SK-N-SH (cell line): ENCODE data around the gene KCNJ16. TPM values are rescaled to one million over a fixed set of nuclear protein-coding genes. Genes with fewer than 3 reads are reported as not detected.

Experiments
- CTCF ChIA-PET: fragments of 300-600, 350-600 bp; formaldehyde crosslinking; extraction: SDS; loops from one replicate; lab custom pipeline; 2021; lab: Yijun Ruan, JAX
- POLR2A ChIA-PET: fragments of 350-600 bp; sonication (Branson Sonifier 250); formaldehyde crosslinking; extraction: SDS; loops from one replicate; lab custom pipeline; 2020; ENCODE audit warnings: antibody characterized with exemption, inconsistent platforms; lab: Yijun Ruan, JAX
- DNase-seq: peaks from one replicate; pipeline ENCODE4 v3.0.0; 2012
- H2AFZ ChIP-seq: fragments of 200-600 bp; sonication (generic); 2 replicates; pipeline ENCODE4 v1.8.1; 2016; ENCODE audit warnings: antibody characterized with exemption, mild to moderate bottlenecking, low read depth
- H3F3A ChIP-seq: fragments of 200-600 bp; sonication (generic); replicated peaks from 2 replicates; pipeline ENCODE3; 2016; ENCODE audit warnings: antibody characterized with exemption, mild to moderate bottlenecking; ENCODE audit not compliant: insufficient read depth
- H3K27ac ChIP-seq, 2 experiments: fragments of 200-500 bp in 1 of 2; fragments of 200-600 bp in 1 of 2; sonication (Bioruptor generic) in 1 of 2; sonication (generic), shearing (Covaris generic) in 1 of 2; 2 replicates each; pipeline versions ENCODE4 v1.5.1 to v1.6.1; 2014 to 2016; ENCODE audit warnings: low read depth in 2 of 2, inconsistent platforms in 1 of 2, low read length in 1 of 2, mild to moderate bottlenecking in 1 of 2, mixed read lengths in 1 of 2
- H3K27me3 ChIP-seq: fragments of 200-600 bp; sonication (generic), shearing (Covaris generic); 2 replicates; pipeline ENCODE4 v1.6.1; 2016; ENCODE audit warnings: mixed run types; ENCODE audit not compliant: insufficient read depth
- H3K36me3 ChIP-seq, 2 experiments: fragments of 200-500 bp in 1 of 2; fragments of 200-600 bp in 1 of 2; sonication (Bioruptor generic) in 1 of 2; sonication (generic) in 1 of 2; replicated peaks in 1 of 2; 2 replicates each; pipeline versions ENCODE3 to v1.5.1; 2014 to 2016; ENCODE audit warnings: low read length in 1 of 2, mild to moderate bottlenecking in 1 of 2; ENCODE audit not compliant: insufficient read depth in 2 of 2, control insufficient read depth in 1 of 2
- H3K4me1 ChIP-seq, 2 experiments: fragments of 200-500 bp in 1 of 2; fragments of 200-600 bp in 1 of 2; sonication (Bioruptor generic) in 1 of 2; sonication (generic), shearing (Covaris generic) in 1 of 2; 2 replicates each; pipeline versions ENCODE4 v1.5.1 to v1.6.1; 2014 to 2016; ENCODE audit warnings: low read depth in 1 of 2, low read length in 1 of 2, mixed run types in 1 of 2; ENCODE audit not compliant: insufficient read depth in 2 of 2, control insufficient read depth in 1 of 2
- H3K4me2 ChIP-seq: fragments of 200-600 bp; sonication (generic), shearing (Covaris generic); 2 replicates; pipeline ENCODE4 v1.6.1; 2017; ENCODE audit warnings: mixed run types
- H3K4me3 ChIP-seq, 2 experiments: fragments of 200-500 bp in 1 of 2; fragments of 200-600 bp in 1 of 2; sonication (Bioruptor generic) in 1 of 2; sonication (generic), shearing (Covaris generic) in 1 of 2; 2 replicates each; pipeline versions ENCODE4 v1.5.1 to v1.8.1; 2014 to 2016; ENCODE audit warnings: low read depth in 2 of 2, inconsistent platforms in 1 of 2, low read length in 1 of 2, mild to moderate bottlenecking in 1 of 2, mixed read lengths in 1 of 2, moderate library complexity in 1 of 2
- H3K79me2 ChIP-seq: fragments of 200-600 bp; sonication (generic); 2 replicates; pipeline ENCODE4 v1.8.1; 2017; ENCODE audit warnings: mild to moderate bottlenecking; ENCODE audit not compliant: insufficient read depth
- H3K9ac ChIP-seq: fragments of 200-600 bp; sonication (generic); 2 replicates; pipeline ENCODE4 v1.6.1; 2017; ENCODE audit warnings: mixed run types
- H3K9me2 ChIP-seq: fragments of 200-600 bp; sonication (generic); 2 replicates; pipeline ENCODE4 v1.6.1; 2017; ENCODE audit warnings: mixed run types
- H3K9me3 ChIP-seq: fragments of 200-600 bp; sonication (generic); 2 replicates; pipeline ENCODE4 v1.6.1; 2017; ENCODE audit warnings: mixed run types, mild to moderate bottlenecking, moderate library complexity
- H4K20me1 ChIP-seq: fragments of 200-600 bp; sonication (generic); 2 replicates; pipeline ENCODE4 v1.6.1; 2017; ENCODE audit warnings: mild to moderate bottlenecking, mixed run types; ENCODE audit not compliant: insufficient read depth
- CHD2 ChIP-seq: fragments of 150-350 bp; IDR thresholded peaks from 2 replicates; pipeline ENCODE4 v1.6.1; 2018; ENCODE audit warnings: low read length; ENCODE audit not compliant: partially characterized antibody
- EP300 ChIP-seq, 2 experiments: IDR thresholded peaks; 2 replicates each; pipeline versions ENCODE4 v1.4.0 to v1.6.1; 2012; ENCODE audit warnings: borderline replicate concordance in 1 of 2, low read depth in 1 of 2, low read length in 1 of 2
- EZH2phosphoT487 ChIP-seq: fragments of 200-600 bp; sonication (generic); IDR thresholded peaks from 2 replicates; pipeline ENCODE4 v1.6.1; 2017; ENCODE audit warnings: low read depth, mixed run types, mild to moderate bottlenecking, antibody characterized with exemption, moderate library complexity, borderline replicate concordance
- FOXJ3 ChIP-seq: sonication (generic); formaldehyde crosslinking; IDR thresholded peaks from 2 replicates; pipeline ENCODE4 v1.5.1; 2020; ENCODE audit warnings: mild to moderate bottlenecking, missing genetic modification reagents
- GATA2 ChIP-seq: sonication (generic); formaldehyde crosslinking; IDR thresholded peaks from 2 replicates; pipeline ENCODE4 v1.5.0; 2020; ENCODE audit warnings: mild to moderate bottlenecking, missing genetic modification reagents
- MAX ChIP-seq: IDR thresholded peaks from 2 replicates; pipeline ENCODE4 v1.4.0; 2012; ENCODE audit warnings: low read depth
- MEF2A ChIP-seq: IDR thresholded peaks from 2 replicates; pipeline ENCODE4 v1.4.0; 2012; ENCODE audit warnings: low read depth, borderline replicate concordance
- MXI1 ChIP-seq: IDR thresholded peaks from 2 replicates; pipeline ENCODE4 v1.6.1; 2012; ENCODE audit warnings: mild to moderate bottlenecking, low read depth, low read length, improper control_type of control experiment
- NFIC ChIP-seq: IDR thresholded peaks from 2 replicates; pipeline ENCODE4 v1.4.0; 2012; ENCODE audit warnings: borderline replicate concordance
- PBX3 ChIP-seq: IDR thresholded peaks from 2 replicates; pipeline ENCODE4; 2012
- RCOR1 ChIP-seq: fragments of 150-350 bp; IDR thresholded peaks from 2 replicates; pipeline ENCODE4 v1.6.1; 2017; ENCODE audit warnings: antibody characterized with exemption, low read length
- SIN3A ChIP-seq: IDR thresholded peaks from 2 replicates; pipeline ENCODE4 v1.6.1; 2012; ENCODE audit warnings: low read depth, mild to moderate bottlenecking, low read length, moderate library complexity, borderline replicate concordance
- TCF12 ChIP-seq: IDR thresholded peaks from 2 replicates; pipeline ENCODE4 v1.4.0; 2012
- TEAD4 ChIP-seq: IDR thresholded peaks from 2 replicates; pipeline ENCODE4 v1.4.0; 2012; ENCODE audit warnings: mild to moderate bottlenecking, borderline replicate concordance; ENCODE audit not compliant: insufficient read depth
- USF1 ChIP-seq: IDR thresholded peaks from 2 replicates; pipeline ENCODE4 v1.4.0; 2012; ENCODE audit warnings: low read depth, borderline replicate concordance
- USF2 ChIP-seq: fragments of 150-350 bp; IDR thresholded peaks from 2 replicates; pipeline ENCODE4 v1.6.1; 2017; ENCODE audit warnings: antibody characterized with exemption, low read length, low read depth, borderline replicate concordance
- WGBS: methylation state at CpG from one replicate; pipeline ENCODE4 v1.1.6; 2017; ENCODE audit warnings: low lambda C conversion rate; 5-methylcytosine and 5-hydroxymethylcytosine counted together
- polyA plus RNA-seq, 3 experiments: library from polyadenylated mRNA; depleted of rRNA; stranded (reverse); fragments of >200 nt; gene quantifications; 2 replicates each; pipeline ENCODE4 v1.2.3, GENCODE V29; 2012
- TF ChIP-seq, protein P1 (sequence below): IDR thresholded peaks from 2 replicates; pipeline ENCODE4 v1.6.1; 2012; ENCODE audit warnings: mild to moderate bottlenecking, low read depth, low read length, moderate library complexity

Gene KCNJ16
- polyA plus RNA-seq, 1 of the 3 experiments (the other 2 are of a cell fraction), result not detected

- no peaks in the 10 kb centered on the region; a peak in 1 of 4 replicates for H3K4me1 ChIP-seq
- no peaks in the 10 kb centered on the region for H3K27me3 ChIP-seq
- H3K9me3 ChIP-seq, result no peaks in the 10 kb centered on the region
- POLR2A ChIA-PET, result no interaction called here
- H3K36me3 ChIP-seq, result no peaks in the 10 kb centered on the region
- no peak overlapping the region for H3K4me3 ChIP-seq
- no peak overlapping the region for H2AFZ ChIP-seq
- peak; percentile 43 for TF ChIP-seq GATA2 (CRISPR knock-in tag)
- no peak for TF ChIP-seq RCOR1
- no peak overlapping the region for H3K27ac ChIP-seq
- no peaks in the 10 kb centered on the region for H3F3A ChIP-seq
- CTCF ChIA-PET, result interaction anchor here (9.1 kb wide), 1 partner anchor 14 kb away, joined by 43 read pairs; no protein-coding TSS in a partner anchor
- no peak overlapping the region for H3K4me2 ChIP-seq
- no peaks in the 10 kb centered on the region for H3K9me2 ChIP-seq
- H4K20me1 ChIP-seq, result no peaks in the 10 kb centered on the region
- no peak overlapping the region for H3K9ac ChIP-seq
- H3K79me2 ChIP-seq, result no peaks in the 10 kb centered on the region
- WGBS, result 55% methylated on average over 3 of the region's 3 CpGs
- peak; percentile 21 for DNase-seq
Measured at GRCh38 chr17:70130289-70130688, 55.3 kb downstream of the KCNJ16 start.

DNA sequence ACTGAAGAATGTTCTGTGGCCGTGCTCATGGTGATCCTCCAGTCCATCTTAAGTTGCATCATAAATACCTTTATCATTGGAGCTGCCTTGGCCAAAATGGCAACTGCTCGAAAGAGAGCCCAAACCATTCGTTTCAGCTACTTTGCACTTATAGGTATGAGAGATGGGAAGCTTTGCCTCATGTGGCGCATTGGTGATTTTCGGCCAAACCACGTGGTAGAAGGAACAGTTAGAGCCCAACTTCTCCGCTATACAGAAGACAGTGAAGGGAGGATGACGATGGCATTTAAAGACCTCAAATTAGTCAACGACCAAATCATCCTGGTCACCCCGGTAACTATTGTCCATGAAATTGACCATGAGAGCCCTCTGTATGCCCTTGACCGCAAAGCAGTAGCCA lies 57.5 kb downstream of the KCNJ16 start:
- ChIA-PET CTCF (interaction anchor here (0.8 to 9.1 kb wide), 5 partner anchors 10 to 564 kb away, joined by 3 to 43 read pairs (median 5); no protein-coding TSS in a partner anchor), POLR2A (no interaction called here)
- TF ChIP-seq TEAD4, result no peak
- TF ChIP-seq EZH2phosphoT487, result no peak
- TF ChIP-seq USF2, result no peak
- no peak for TF ChIP-seq USF1
- no peak for TF ChIP-seq CHD2
- no peak for TF ChIP-seq MAX
- TF ChIP-seq, protein P1, sequence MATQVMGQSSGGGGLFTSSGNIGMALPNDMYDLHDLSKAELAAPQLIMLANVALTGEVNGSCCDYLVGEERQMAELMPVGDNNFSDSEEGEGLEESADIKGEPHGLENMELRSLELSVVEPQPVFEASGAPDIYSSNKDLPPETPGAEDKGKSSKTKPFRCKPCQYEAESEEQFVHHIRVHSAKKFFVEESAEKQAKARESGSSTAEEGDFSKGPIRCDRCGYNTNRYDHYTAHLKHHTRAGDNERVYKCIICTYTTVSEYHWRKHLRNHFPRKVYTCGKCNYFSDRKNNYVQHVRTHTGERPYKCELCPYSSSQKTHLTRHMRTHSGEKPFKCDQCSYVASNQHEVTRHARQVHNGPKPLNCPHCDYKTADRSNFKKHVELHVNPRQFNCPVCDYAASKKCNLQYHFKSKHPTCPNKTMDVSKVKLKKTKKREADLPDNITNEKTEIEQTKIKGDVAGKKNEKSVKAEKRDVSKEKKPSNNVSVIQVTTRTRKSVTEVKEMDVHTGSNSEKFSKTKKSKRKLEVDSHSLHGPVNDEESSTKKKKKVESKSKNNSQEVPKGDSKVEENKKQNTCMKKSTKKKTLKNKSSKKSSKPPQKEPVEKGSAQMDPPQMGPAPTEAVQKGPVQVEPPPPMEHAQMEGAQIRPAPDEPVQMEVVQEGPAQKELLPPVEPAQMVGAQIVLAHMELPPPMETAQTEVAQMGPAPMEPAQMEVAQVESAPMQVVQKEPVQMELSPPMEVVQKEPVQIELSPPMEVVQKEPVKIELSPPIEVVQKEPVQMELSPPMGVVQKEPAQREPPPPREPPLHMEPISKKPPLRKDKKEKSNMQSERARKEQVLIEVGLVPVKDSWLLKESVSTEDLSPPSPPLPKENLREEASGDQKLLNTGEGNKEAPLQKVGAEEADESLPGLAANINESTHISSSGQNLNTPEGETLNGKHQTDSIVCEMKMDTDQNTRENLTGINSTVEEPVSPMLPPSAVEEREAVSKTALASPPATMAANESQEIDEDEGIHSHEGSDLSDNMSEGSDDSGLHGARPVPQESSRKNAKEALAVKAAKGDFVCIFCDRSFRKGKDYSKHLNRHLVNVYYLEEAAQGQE, result no peak
- no peak for TF ChIP-seq PBX3
- TF ChIP-seq SIN3A, result no peak
- TF ChIP-seq MEF2A, result no peak
- TF ChIP-seq FOXJ3 (CRISPR knock-in tag), result no peak
- no peak for TF ChIP-seq EP300 (IDR thresholded peaks at IDR 0.05; ENCODE audit: borderline replicate concordance in 1 of 2, low read depth in 1 of 2, low read length in 1 of 2)
- TF ChIP-seq NFIC, result no peak
- no peak for TF ChIP-seq GATA2 (CRISPR knock-in tag)
- TF ChIP-seq TCF12, result no peak
- TF ChIP-seq MXI1, result no peak
- H3K9me2 ChIP-seq, result no peaks in the 10 kb centered on the region
- DNase-seq, result no peak
- H3K79me2 ChIP-seq, result no peaks in the 10 kb centered on the region
- H2AFZ ChIP-seq, result no peak overlapping the region
- no peaks in the 10 kb centered on the region for H3F3A ChIP-seq
- H3K36me3 ChIP-seq, result no peaks in the 10 kb centered on the region
- no peak overlapping the region for H3K4me3 ChIP-seq
- H3K4me1 ChIP-seq, result no peaks in the 10 kb centered on the region; a peak in 1 of 4 replicates
- no peak overlapping the region for H3K9ac ChIP-seq
- 86% methylated on average over 11 of the region's 11 CpGs for WGBS
- H3K9me3 ChIP-seq, result no peaks in the 10 kb centered on the region
- no peaks in the 10 kb centered on the region for H4K20me1 ChIP-seq
- no peak overlapping the region for H3K4me2 ChIP-seq
- no peaks in the 10 kb centered on the region for H3K27me3 ChIP-seq
- no peak overlapping the region for H3K27ac ChIP-seq
